ENCODE results near the gene CMSS1.
"Not testable (repeated sequence)": the region's sequence is repeated elsewhere in the genome, so short reads cannot be mapped to it uniquely, and the experiment has no call there.

CMSS1 gene

GRCh38 chr3:100039075-100039474 is 221.4 kb downstream of the CMSS1 start:
- no peak for DNase-seq

GRCh38 chr3:100040451-100041225 is 223.0 kb downstream of the CMSS1 start:
- no peak for DNase-seq

GRCh38 chr3:100041328-100041749 is 223.7 kb downstream of the CMSS1 start:
- DNase-seq, result no peak

- no peak for DNase-seq
Observed at GRCh38 chr3:100042166-100042981, 224.7 kb downstream of the CMSS1 start.

GRCh38 chr3:100043271-100043670 is 225.6 kb downstream of the CMSS1 start:
- no peak for DNase-seq

- no peak for DNase-seq
Observed at GRCh38 chr3:100044369-100044768, 226.7 kb downstream of the CMSS1 start.

- no peak for DNase-seq
Observed at GRCh38 chr3:100045696-100046095, 228.0 kb downstream of the CMSS1 start.

- no peak for DNase-seq
Observed at GRCh38 chr3:100046986-100047385, 229.3 kb downstream of the CMSS1 start.

- DNase-seq, result peak; percentile 17
Observed at GRCh38 chr3:100047455-100048141, 229.9 kb downstream of the CMSS1 start.

- no peak for DNase-seq
Observed at GRCh38 chr3:100048248-100048647, 230.6 kb downstream of the CMSS1 start.

- not testable (repeated sequence) for DNase-seq
Observed at GRCh38 chr3:100051513-100051912, 233.9 kb downstream of the CMSS1 start.

- no peak for DNase-seq
Observed at GRCh38 chr3:100053951-100054620, 236.4 kb downstream of the CMSS1 start.

- DNase-seq, result no peak
Observed at GRCh38 chr3:100057716-100058575, 240.3 kb downstream of the CMSS1 start.

- DNase-seq, result no peak
Observed at GRCh38 chr3:100059472-100059871, 241.8 kb downstream of the CMSS1 start.

GRCh38 chr3:100060685-100061484 is 243.2 kb downstream of the CMSS1 start:
- DNase-seq, result no peak

- DNase-seq, result no peak
Observed at GRCh38 chr3:100062665-100063064, 245.0 kb downstream of the CMSS1 start.

- DNase-seq, result no peak
Observed at GRCh38 chr3:100063929-100064461, 246.3 kb downstream of the CMSS1 start.

- no peak for DNase-seq
Observed at GRCh38 chr3:100067589-100067988, 249.9 kb downstream of the CMSS1 start.

- DNase-seq, result peak; percentile 79
Observed at GRCh38 chr3:100068826-100069225, 251.2 kb downstream of the CMSS1 start.

- DNase-seq, result no peak
Observed at GRCh38 chr3:100069472-100069871, 251.8 kb downstream of the CMSS1 start.
